Right lung (tissue), 5 donors: ENCODE measurements around the gene CDAN1. TPM values are rescaled to one million over a fixed set of nuclear protein-coding genes. Genes with fewer than 3 reads are reported as not detected.

Experiments used
- DNase-seq, 2 donors: peaks; one replicate each; pipeline ENCODE4 v3.0.0-alpha.2; 2013
- polyA plus RNA-seq, 5 donors: library from polyadenylated mRNA; unstranded; fragments of 120-200 nt; gene quantifications; one replicate each; pipeline versions ENCODE4 v1.2.1 to v1.2.3, GENCODE V29; 2013; ENCODE audit warnings: inconsistent platforms in 1 of 5, low replicate concordance in 1 of 5; ENCODE audit not compliant: insufficient read length in 5 of 5, insufficient read depth in 1 of 5

Gene CDAN1
- polyA plus RNA-seq, 5 donors, result 20.0 to 30.5 (median 25.4) TPM

GRCh38 chr15:42735382-42736165 lies 1.4 kb downstream of the CDAN1 start:
- DNase-seq, result no peak

- no peak for DNase-seq
These were observed 2.8 kb downstream of the CDAN1 start for GRCh38 chr15:42734076-42734672.

DNA sequence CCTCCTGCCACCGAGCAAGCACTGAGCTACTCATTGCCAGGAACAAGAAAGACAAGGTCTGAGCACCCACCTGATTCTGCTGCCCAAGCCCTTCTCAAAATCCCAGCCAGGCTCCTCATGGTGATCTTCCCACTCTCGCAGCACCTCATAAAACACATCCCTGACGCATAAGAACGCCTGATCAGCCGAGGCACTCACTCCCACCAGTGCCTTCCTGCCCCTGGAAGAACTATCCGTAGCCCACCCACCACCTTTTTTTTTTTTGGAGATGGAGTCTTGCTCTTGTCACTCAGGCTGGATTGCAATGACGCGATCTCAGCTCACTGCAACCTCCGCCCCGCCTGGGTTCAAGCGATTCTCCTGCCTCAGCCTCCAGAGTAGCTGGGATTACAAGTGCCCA lies 3.9 kb downstream of the CDAN1 start:
- DNase-seq, result no peak

DNA sequence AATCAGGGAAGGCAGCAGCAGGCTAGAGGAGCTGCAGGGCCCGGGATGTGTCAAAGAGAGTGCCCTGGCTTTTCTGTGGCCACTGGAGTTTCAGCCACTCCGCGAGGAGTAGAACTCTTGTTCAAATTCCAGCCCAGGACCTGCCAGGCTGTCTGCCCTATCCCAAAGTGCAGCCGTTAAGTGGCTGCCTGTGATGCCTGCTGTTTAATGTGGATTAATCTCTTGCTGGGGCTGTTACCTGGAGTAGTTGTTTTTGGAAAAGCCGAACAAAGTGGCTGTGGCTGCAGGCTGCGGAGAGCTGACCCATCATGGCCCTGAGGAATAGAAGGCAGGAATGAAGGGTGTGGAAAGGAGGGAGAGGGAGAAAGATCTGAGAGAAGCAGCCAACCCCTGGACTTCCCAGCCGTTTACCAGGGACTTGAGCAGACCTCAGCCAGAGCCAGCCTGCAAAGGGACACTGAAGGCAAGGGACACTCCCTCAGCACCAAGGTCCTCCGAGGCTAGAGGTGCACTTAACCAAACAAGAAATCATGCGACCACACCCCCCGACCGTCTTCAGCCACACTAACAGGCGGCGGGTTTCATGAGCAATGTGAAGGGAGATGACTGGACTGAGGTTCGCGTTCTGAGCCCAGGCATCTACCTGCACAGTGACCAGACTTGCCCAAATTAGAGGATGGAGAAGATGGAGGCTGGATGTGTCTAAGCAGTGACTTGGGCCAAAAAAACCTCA lies 4.7 kb downstream of the CDAN1 start:
- no peak for DNase-seq

DNA sequence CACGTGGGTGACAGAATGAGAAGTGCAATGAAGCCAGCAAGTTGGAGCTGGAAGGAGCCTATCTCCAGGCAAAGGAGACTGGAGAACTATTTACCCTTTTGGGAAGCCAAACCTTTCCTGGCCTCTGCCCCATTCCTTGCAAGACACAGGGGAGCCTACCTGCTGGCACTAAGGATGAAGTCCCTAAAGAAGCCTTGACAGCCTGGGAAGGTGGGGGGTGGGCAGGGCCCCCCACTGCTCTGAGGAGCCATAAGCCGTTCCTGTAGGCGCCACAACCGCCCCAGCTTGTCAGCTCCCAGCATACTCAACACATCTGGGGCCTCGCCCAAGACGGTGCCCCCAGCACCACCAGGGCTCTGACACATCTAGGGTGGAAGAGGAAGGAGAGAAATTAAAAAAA lies 5.5 kb downstream of the CDAN1 start:
- no peak for DNase-seq

DNA sequence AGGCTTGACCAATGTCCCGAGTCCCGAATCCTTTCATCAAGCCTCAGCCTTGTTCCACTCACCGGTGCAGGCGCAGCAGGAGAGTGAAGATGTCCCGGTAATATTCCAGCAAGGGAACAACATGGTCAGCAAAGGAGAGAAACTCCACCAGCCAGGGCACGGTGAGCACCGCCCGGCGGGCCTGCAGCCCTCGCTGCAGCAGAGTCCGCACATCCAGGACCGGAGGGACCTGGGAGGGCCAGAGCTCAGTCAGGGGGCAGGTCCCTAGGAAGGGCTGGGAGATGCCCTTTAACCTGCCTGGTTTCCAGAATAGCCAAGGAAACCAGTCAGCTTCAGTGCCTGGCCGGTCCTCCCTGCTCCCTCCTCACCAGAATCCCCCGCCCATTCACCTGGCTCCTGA lies 6.4 kb downstream of the CDAN1 start:
- DNase-seq, result no peak

DNA sequence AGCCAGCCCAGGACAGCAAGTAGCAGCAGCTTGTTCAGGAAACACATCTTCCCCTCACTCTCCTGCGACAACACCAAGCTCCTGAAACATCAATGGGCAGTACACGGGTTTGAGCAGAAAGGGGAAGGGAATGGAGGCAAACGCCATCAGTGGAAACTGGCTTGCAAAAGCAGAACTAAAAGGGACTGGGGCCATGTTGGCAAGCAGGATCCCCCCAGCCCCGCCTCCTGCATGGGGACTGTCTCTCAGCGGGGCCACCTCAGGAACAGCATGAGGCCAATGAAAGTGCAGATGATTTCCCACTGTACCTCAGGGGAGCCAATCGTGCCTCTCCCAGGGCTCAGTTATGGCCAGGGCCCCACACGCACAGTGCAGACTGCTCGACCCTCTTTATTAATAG lies 6.8 kb downstream of the CDAN1 start:
- no peak for DNase-seq

GRCh38 chr15:42729409-42729808 lies 7.5 kb downstream of the CDAN1 start:
- DNase-seq, result no peak

GRCh38 chr15:42728972-42729371 lies 8.0 kb downstream of the CDAN1 start:
- no peak for DNase-seq

DNA sequence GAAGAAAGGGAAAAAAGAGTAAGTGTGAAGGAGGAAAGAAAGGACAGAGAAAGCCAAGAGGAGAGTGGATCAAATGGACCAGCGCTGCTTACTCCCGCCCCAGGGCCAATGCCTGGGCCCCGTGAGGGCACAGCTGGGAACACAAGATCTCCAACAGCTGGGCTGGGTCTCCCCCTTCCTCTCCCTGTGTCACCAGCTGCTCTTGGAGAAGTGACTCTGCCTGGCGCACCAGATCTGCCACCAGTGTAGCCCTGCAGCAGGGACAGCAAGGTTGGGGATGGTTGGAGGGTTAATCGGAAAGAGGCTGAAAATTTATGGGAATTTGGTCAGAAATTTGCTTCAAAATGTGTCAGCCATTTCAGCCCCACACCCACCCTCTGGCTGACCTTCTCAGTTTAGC lies 8.4 kb downstream of the CDAN1 start:
- no peak for DNase-seq

GRCh38 chr15:42727750-42728381 lies 9.1 kb downstream of the CDAN1 start:
- peak; percentile 72 to 76 for DNase-seq

DNA sequence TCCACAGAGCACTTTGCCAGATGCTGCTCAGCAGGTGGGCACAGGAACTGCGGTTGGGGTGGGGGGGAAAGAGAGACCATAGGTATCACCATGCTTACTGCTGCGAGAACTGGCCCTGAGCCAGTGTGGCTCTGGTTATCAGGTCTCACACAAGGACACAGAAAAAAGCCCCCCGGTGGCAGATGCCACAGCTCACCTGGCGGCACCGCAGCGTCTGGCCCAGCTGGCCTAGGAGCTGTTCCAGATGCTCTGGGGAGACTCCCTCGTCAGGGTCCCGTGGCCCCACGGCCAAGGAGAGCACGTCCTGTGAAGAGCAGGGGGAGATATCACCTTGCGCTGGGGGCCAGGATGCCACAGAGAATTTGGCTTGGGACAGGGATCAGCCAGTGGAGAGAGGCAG lies 10.8 kb downstream of the CDAN1 start:
- no peak for DNase-seq

- no peak for DNase-seq
These were observed 11.5 kb downstream of the CDAN1 start for GRCh38 chr15:42725331-42725903.

DNA sequence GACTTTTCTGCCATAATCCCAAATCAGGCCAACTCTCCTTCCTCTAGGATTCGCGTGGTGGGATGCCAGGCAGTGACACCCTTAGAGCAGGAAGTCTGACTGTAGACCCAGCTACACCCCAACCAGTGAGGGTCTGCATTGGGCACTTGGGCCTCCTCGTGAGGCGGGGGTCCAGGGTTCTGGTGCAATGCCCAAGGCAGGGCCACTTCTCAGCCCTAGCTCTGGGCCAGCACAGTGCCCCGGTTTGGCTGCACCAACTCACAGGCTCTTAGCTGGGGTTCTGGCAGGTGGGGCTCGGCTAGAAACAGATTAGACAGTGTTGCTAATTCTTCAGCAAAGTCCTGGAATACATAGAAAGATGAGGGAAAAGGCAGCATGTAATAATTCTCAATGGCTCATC lies 12.7 kb downstream of the CDAN1 start:
- no peak for DNase-seq

GRCh38 chr15:42723068-42723467 lies 13.9 kb downstream of the CDAN1 start:
- no peak for DNase-seq

DNA sequence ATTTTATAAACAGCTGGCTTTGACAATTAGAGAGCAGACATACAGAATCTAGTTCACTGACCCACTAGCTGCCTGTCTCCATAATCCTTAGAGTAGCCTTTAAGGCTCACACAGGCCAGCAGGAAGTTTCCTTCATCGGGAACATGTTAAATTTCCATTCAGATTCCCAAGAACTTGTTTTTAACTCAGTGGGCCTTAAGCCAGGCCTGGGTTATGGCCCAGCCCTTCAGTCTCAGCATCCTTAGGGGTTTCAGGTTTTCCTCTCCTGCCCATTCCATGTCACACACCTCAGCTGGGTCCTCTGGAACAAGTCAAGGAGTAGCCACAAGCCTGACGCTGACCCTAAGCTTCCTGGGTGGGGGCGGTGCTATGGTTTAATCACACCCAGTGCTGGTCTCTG lies 15.0 kb downstream of the CDAN1 start:
- no peak for DNase-seq

GRCh38 chr15:42721016-42721415 lies 15.9 kb downstream of the CDAN1 start:
- DNase-seq, result no peak

DNA sequence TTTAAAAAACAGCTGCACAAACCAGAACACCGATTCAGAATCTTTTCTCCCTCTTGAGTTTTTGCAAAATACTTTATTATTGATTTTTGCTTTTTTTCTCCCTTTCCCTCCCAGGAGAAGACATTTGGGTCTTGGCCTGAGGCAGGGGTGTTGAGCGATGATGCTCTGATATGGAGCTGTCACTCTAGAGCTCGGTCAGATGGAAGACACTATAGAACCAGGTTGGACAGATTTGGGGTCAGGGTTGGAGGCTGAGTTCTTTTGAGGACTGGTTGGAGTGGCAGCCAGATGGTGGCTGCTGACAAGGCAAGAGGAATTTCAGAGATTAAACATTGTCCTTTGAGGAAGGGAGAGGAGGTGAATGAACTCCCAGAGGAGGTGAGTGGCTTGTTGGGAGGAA lies 16.9 kb downstream of the CDAN1 start:
- no peak for DNase-seq

GRCh38 chr15:42719043-42719442 lies 17.9 kb downstream of the CDAN1 start:
- DNase-seq, result no peak

- no peak for DNase-seq
These were observed 20.3 kb downstream of the CDAN1 start for GRCh38 chr15:42716626-42717025.

- no peak for DNase-seq
These were observed 20.8 kb downstream of the CDAN1 start for GRCh38 chr15:42716125-42716524.

DNA sequence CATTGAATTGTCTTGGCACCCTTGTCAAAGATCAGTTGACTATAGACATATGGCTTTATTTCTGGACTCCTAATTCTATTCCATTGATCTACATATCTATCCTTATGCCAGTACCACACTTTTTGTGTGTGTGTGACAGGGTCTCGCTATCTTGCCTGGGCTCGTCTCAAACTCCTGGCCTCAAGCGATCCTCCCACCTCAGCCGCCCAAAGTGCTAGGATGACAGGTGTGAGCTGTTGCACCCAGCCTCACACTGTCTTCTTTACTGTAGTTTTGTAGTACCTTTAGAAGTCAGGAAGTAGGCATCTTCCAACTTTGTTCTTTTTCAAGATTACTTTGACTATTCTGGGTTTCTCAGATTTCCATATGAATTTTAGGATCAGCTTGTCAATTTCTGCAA lies 24.3 kb downstream of the CDAN1 start:
- no peak for DNase-seq
